ENCODE measurements around the gene SNRPB.

SNRPB gene

GRCh38 chr20:2429051-2429450, 41.5 kb downstream of the SNRPB start:
- Histone ChIP-seq H3K27me3 (replicated peaks) (no peaks in the 10 kb centered on the region), H3K4me3 (ENCODE audit: low read depth, low read length) (no peak overlapping the region), H3K36me3 (replicated peaks) (no peaks in the 10 kb centered on the region), H3K27ac (no peak overlapping the region)
- DNase-seq, result no peak
- in situ Hi-C loops (cut with HindIII; ENCODE audit: low pct_ligation_motif_present, low sequenced_read_pairs), result no loop called here
- TF ChIP-seq CTCF (IDR thresholded peaks at IDR 0.05; ENCODE audit: low read depth, low read length, missing control alignments), result no peak

DNA sequence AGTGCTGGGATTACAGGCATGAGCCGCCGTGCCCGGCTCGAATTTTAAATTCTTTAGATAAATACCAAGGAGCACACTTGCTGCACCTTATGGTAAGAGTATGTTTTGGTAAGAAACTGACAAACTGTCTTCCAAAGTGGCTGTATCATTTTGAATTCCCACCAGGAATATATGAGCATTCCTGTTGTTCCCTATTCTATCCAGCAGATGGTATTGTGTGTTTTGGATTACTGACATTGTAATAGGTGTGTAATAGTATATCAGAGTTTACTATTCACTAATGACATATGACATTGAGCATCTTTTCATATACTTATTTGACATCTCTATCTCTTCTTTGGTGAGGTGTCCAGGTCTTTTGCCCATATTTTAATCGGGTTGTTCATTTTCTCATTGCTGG, 49.3 kb downstream of the SNRPB start:
- no peaks in the 10 kb centered on the region for H3K36me3 ChIP-seq (replicated peaks)
- H3K27ac ChIP-seq, result no peak overlapping the region
- no peak for TF ChIP-seq CTCF (IDR thresholded peaks at IDR 0.05; ENCODE audit: low read depth, low read length, missing control alignments)
- in situ Hi-C loops (cut with HindIII; ENCODE audit: low pct_ligation_motif_present, low sequenced_read_pairs), result no loop called here
- H3K27me3 ChIP-seq (replicated peaks), result no peaks in the 10 kb centered on the region
- DNase-seq, result no peak
- no peak overlapping the region for H3K4me3 ChIP-seq (ENCODE audit: low read depth, low read length)

- Histone ChIP-seq H3K27me3 (replicated peaks) (no peaks in the 10 kb centered on the region), H3K36me3 (replicated peaks) (no peaks in the 10 kb centered on the region), H3K4me3 (ENCODE audit: low read depth, low read length) (no peak overlapping the region), H3K27ac (no peak overlapping the region)
- TF ChIP-seq CTCF (IDR thresholded peaks at IDR 0.05; ENCODE audit: low read depth, low read length, missing control alignments), result no peak
- in situ Hi-C loops (cut with HindIII; ENCODE audit: low pct_ligation_motif_present, low sequenced_read_pairs), result no loop called here
- no peak for DNase-seq
Measured at GRCh38 chr20:2420510-2420909, 50.1 kb downstream of the SNRPB start.

GRCh38 chr20:2418388-2418787, 52.2 kb downstream of the SNRPB start:
- Histone ChIP-seq H3K36me3 (replicated peaks) (no peaks in the 10 kb centered on the region), H3K27ac (no peak overlapping the region), H3K27me3 (replicated peaks) (no peaks in the 10 kb centered on the region), H3K4me3 (ENCODE audit: low read depth, low read length) (no peak overlapping the region)
- in situ Hi-C loops (cut with HindIII; ENCODE audit: low pct_ligation_motif_present, low sequenced_read_pairs), result no loop called here
- no peak for DNase-seq
- TF ChIP-seq CTCF (IDR thresholded peaks at IDR 0.05; ENCODE audit: low read depth, low read length, missing control alignments), result no peak

DNA sequence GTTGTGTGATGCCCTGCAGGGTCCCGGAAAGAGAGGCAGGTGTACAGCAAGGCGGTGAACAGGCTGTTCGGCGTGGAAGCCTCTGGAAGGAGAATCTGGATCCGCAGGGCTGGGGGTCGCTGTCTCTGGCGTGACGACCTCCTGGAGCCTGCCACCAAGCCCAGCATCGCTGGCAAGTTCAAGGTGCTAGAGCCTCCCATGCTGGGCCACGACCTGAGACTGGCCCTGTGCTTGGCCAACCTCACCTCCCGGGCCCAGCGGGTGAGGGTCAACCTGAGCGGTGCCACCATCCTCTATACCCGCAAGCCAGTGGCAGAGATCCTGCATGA, 53.4 kb downstream of the SNRPB start:
- in situ Hi-C loops (cut with HindIII; ENCODE audit: low pct_ligation_motif_present, low sequenced_read_pairs), result no loop called here
- Histone ChIP-seq H3K36me3 (replicated peaks) (no peaks in the 10 kb centered on the region), H3K27ac (no peak overlapping the region), H3K27me3 (replicated peaks) (no peaks in the 10 kb centered on the region), H3K4me3 (ENCODE audit: low read depth, low read length) (no peak overlapping the region)
- TF ChIP-seq CTCF (IDR thresholded peaks at IDR 0.05; ENCODE audit: low read depth, low read length, missing control alignments), result no peak
- DNase-seq, result no peak

DNA sequence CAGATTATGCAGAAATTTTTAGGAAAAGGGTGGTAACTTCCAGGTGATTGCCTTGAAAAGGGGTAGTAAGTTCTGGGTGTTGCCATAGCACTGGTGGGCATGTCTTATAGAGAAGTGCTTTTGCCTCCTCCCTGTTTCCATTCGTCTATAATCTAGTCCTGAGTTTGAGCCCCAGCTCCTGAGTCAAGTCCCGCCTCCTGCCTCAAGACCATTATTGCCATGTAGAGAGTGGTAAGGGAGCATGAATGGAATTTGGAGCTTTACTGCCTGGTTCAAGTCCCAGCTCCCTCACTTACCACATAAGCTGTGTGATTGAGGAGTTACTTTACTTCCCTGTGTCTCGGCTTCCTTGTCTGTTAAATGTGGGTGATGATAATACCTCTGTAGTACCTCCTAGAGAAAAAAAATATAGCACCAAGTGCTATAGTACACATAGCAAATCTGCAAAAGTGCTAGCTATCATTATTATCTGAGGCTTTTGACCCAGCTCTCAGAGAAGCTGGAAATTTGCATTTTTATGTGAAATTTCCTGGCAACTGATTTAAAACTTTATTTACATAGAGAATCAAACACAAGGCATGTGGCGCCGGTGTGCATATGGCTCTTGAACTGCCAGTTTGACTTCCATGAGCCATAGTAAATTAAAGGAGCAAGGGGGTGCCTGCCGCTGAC, 53.9 kb downstream of the SNRPB start:
- DNase-seq, result no peak
- Histone ChIP-seq H3K4me3 (ENCODE audit: low read depth, low read length) (no peak overlapping the region), H3K36me3 (replicated peaks) (no peaks in the 10 kb centered on the region), H3K27me3 (replicated peaks) (no peaks in the 10 kb centered on the region), H3K27ac (no peak overlapping the region)
- TF ChIP-seq CTCF (IDR thresholded peaks at IDR 0.05; ENCODE audit: low read depth, low read length, missing control alignments), result no peak
- in situ Hi-C loops (cut with HindIII; ENCODE audit: low pct_ligation_motif_present, low sequenced_read_pairs), result no loop called here

All from brain microvascular endothelial cell (primary cell).